ENCODE results near the gene UQCRC2. TPM values are rescaled to one million over a fixed set of nuclear protein-coding genes. Genes with fewer than 3 reads are reported as not detected.
"Not testable (repeated sequence)": the region's sequence is repeated elsewhere in the genome, so short reads cannot be mapped to it uniquely, and the experiment has no call there.

The UQCRC2 gene
- total and polyA plus RNA-seq, 9 donors, result 101 to 325 (median 164) TPM

DNA sequence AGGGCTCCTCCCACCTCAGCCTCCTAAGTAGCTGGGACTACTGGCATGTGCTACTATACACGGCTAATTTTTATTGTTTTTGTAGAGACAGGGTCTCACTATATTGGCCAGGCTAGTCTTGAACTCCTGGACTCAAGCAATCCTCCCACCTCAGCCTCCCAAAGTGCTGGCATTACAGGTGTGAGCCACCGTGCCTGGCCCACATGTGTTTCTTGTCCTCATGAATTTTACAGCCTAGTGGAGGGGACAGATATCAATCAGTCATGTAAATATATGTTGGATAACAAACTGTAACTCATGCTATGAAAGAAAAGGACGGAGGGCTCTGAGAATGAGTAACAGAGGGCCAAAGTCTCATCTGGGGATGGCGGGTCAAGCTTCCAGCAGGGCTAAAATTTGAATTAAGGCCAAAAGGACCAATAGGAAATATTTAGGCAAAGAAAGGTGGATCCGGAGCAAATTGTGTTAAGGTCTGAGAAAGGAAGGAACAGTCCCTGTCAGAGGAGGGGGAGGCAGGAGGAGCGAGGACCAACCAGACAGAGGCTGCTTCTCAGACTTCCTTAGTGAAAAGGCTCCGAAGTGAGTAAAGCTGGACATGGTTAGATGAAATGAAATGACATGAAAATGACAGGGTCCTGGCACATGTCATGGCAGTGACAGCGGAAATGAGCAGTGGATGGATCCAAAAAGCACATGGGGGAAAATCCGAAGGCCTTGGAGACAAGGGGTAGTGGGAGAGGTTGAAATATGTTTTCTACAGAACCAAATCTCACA, 43.9 kb downstream of the UQCRC2 start:
- Histone ChIP-seq H3K27ac (no peak overlapping the region), H3K4me1 (ENCODE audit: insufficient read depth) (peaks cover 1% of the 10 kb centered on the region), H3K36me3 (no peaks in the 10 kb centered on the region), H3K27me3 (no peaks in the 10 kb centered on the region), H3K9me3 (no peaks in the 10 kb centered on the region), H3K4me3 (no peak overlapping the region)
- 77 to 79% (median 77%) methylated on average over 9 of the region's 9 CpGs for WGBS, 3 donors
- DNase-seq, result no peak
- intact Hi-C loops (cut with DNase I), result no loop called here
- no peak for TF ChIP-seq POLR2A (IDR thresholded peaks at IDR 0.05)
- no peak for TF ChIP-seq EP300 (IDR thresholded peaks at IDR 0.05)
- TF ChIP-seq, protein P1, sequence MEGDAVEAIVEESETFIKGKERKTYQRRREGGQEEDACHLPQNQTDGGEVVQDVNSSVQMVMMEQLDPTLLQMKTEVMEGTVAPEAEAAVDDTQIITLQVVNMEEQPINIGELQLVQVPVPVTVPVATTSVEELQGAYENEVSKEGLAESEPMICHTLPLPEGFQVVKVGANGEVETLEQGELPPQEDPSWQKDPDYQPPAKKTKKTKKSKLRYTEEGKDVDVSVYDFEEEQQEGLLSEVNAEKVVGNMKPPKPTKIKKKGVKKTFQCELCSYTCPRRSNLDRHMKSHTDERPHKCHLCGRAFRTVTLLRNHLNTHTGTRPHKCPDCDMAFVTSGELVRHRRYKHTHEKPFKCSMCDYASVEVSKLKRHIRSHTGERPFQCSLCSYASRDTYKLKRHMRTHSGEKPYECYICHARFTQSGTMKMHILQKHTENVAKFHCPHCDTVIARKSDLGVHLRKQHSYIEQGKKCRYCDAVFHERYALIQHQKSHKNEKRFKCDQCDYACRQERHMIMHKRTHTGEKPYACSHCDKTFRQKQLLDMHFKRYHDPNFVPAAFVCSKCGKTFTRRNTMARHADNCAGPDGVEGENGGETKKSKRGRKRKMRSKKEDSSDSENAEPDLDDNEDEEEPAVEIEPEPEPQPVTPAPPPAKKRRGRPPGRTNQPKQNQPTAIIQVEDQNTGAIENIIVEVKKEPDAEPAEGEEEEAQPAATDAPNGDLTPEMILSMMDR (IDR thresholded peaks at IDR 0.05), result no peak

DNA sequence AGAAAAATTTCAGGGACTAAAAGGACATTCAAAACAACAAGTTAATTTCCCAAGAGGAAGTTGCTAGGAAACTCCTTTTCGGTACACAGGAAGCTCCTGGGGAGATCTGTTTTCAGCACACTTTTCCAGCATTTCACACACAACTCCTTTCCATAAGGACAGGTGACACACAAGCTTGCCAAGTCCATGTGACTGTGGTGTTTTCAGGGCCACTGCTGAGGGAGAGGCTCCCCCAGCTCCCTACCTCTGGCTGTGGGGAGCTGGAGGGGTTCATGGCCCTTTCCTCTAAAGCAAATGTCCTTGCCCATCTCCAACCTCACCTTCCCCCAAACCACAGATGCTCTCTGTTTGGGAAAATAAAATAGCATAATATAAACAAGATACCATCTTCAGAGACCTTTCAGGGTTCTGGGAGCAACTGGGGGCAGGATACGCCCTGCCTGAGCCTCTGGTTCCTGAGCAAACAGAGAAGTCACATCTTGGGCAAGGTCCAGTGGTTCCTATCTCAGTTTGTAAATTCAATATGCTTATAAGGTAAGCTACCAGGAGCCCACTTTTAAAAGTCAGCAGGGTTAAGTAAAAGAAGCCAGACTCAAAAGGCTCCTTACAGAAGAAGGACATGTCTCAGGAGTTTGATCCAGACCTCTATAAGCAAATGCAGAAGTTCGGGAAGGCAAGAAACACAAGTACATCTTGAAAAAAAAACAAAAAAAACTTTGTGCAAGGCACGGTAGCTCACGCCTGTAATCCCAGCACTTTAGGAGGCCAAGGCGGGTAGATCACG, 44.7 kb downstream of the UQCRC2 start:
- no peaks in the 10 kb centered on the region for H3K36me3 ChIP-seq
- TF ChIP-seq POLR2A (IDR thresholded peaks at IDR 0.05) (no peak), EP300 (IDR thresholded peaks at IDR 0.05) (no peak)
- TF ChIP-seq, protein P1 (IDR thresholded peaks at IDR 0.05), result no peak

DNA sequence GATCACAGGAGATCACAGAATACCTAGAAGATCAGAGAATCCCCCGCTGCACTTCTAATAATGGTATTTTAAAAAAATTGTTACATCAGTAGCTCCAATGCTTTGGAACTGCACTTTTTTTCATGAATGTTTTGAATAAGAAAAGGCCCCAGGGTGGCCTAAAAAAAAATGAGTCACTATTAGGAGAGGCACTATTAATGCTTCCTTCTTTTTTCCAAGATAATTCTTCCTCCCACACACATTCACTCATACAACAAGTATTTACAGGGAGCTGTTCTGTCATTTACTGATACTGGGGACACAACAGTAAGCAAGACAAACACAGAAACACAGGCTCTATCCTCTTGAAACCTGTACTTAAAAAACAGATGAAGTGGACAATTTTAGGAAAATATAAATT, 48.4 kb downstream of the UQCRC2 start:
- DNase-seq, result no peak
- H3K4me1 ChIP-seq (ENCODE audit: insufficient read depth), result peaks cover 1% of the 10 kb centered on the region
- H3K36me3 ChIP-seq, result no peaks in the 10 kb centered on the region
- no peak overlapping the region for H3K4me3 ChIP-seq
- no peak overlapping the region for H3K27ac ChIP-seq
- TF ChIP-seq, protein P1 (IDR thresholded peaks at IDR 0.05), result no peak
- TF ChIP-seq EP300 (IDR thresholded peaks at IDR 0.05) (no peak), POLR2A (IDR thresholded peaks at IDR 0.05) (no peak)
- intact Hi-C loops (cut with DNase I), result loop anchor here (2.0 to 10.0 kb wide), 7 partner anchors 73 to 303 kb away; partner anchors contain the start of gene POLR3E (in 3 of the 4)
- no peaks in the 10 kb centered on the region for H3K27me3 ChIP-seq
- no peaks in the 10 kb centered on the region for H3K9me3 ChIP-seq
- WGBS, 3 donors, result 32 to 43% (median 38%) methylated on average over 1 of the region's 1 CpG

More for the DNA sequence above, 44.7 kb downstream of the UQCRC2 start:
- Histone ChIP-seq H3K27ac (no peak overlapping the region), H3K4me1 (ENCODE audit: insufficient read depth) (peaks cover 1% of the 10 kb centered on the region), H3K27me3 (no peaks in the 10 kb centered on the region), H3K4me3 (no peak overlapping the region), H3K9me3 (no peaks in the 10 kb centered on the region)
- intact Hi-C loops (cut with DNase I), result no loop called here
- DNase-seq, result no peak
- WGBS, 3 donors, result 77 to 81% (median 78%) methylated on average over 7 of the region's 7 CpGs

DNA sequence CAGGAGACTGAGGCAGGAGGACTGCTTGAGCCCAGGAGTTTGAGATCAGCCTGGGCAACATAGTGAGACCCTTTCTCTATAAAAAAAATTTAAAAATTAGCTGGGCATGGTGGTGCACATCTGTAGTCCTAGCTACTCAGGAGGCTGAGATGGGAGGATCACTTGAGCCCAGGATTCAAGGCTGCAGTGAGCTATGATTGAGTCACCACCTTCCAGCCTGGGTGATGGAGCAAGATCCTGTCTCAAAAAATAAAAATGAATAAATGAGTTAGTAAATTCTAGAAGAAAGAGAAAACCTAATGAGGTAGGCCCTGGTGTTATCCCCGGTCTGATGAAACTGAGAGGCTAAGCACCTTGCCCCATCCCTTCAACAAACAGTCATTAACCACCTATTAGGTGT, 48.9 kb downstream of the UQCRC2 start:
- not testable (repeated sequence) for H3K27me3 ChIP-seq; H3K36me3 ChIP-seq; H3K4me1 ChIP-seq (ENCODE audit: insufficient read depth); DNase-seq; H3K4me3 ChIP-seq; H3K27ac ChIP-seq; H3K9me3 ChIP-seq
- intact Hi-C loops (cut with DNase I), result loop anchor here (5.0 to 10.0 kb wide), 5 partner anchors 73 to 303 kb away; partner anchors contain the start of gene POLR3E (in 3 of the 4)
- WGBS, 3 donors, result 93 to 94% (median 93%) methylated on average over 1 of the region's 1 CpG
